A549 (cell line): ENCODE data around the gene SLC18A3.

ENCODE experiments used
- EP300 ChIP-seq, 2 experiments: fragments of >200 bp; sonication (Bioruptor Twin); formaldehyde crosslinking; IDR thresholded peaks; 2 replicates in 1 of 2; 3 replicates in 1 of 2; pipeline ENCODE4 v1.6.1; 2016 to 2017
- JUNB ChIP-seq: fragments of >200 bp; sonication (Bioruptor Twin); formaldehyde crosslinking; IDR thresholded peaks from 2 replicates; pipeline ENCODE4 v1.6.1; 2016
- NR3C1 ChIP-seq: fragments of >200 bp; sonication (Bioruptor Twin); formaldehyde crosslinking; IDR thresholded peaks from 3 replicates; pipeline ENCODE4 v1.6.1; 2017
- RNF2 ChIP-seq: fragments of 200-600 bp; sonication (generic); IDR thresholded peaks from 2 replicates; pipeline ENCODE4 v1.6.1; 2016; ENCODE audit warnings: low read depth, mild to moderate bottlenecking, antibody characterized with exemption, moderate library complexity, borderline replicate concordance
- SMC3 ChIP-seq: fragments of >200 bp; sonication (Bioruptor Twin); formaldehyde crosslinking; IDR thresholded peaks from 3 replicates; pipeline ENCODE4 v1.6.1; 2018; ENCODE audit warnings: inconsistent platforms
- ZC3H11A ChIP-seq: fragments of 450-650 bp; IDR thresholded peaks from 2 replicates; pipeline ENCODE4 v1.6.1; 2014; ENCODE audit warnings: antibody characterized with exemption, mild to moderate bottlenecking
- TF ChIP-seq, protein P1 (sequence below): fragments of >200 bp; sonication (Bioruptor Twin); formaldehyde crosslinking; IDR thresholded peaks from 3 replicates; pipeline ENCODE4 v1.5.1; 2016

DNA sequence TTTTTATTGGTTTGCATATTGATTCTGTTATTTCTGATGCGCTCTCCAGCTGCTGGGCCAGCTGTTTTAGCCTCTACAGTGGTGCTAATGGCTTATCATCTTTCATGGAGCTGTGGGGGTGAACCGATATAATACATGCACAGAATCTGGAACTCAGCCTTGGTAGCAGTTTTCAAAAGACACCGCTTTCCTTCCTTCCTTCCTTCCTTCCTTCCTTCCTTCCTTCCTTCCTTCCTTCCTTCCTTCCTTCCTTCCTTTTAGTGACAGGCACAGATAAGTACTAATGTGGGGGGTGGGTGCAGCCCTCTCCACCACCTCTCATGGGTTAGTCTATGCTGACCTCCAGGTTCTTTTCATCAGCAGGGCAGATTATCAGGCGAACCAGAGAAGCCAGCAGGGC lies 37.4 kb downstream of the SLC18A3 start:
- TF ChIP-seq SMC3 (no peak), RNF2 (no peak), EP300 (IDR thresholded peaks at IDR 0.05) (no peak), JUNB (no peak), NR3C1 (no peak), ZC3H11A (no peak)
- TF ChIP-seq, protein P1, sequence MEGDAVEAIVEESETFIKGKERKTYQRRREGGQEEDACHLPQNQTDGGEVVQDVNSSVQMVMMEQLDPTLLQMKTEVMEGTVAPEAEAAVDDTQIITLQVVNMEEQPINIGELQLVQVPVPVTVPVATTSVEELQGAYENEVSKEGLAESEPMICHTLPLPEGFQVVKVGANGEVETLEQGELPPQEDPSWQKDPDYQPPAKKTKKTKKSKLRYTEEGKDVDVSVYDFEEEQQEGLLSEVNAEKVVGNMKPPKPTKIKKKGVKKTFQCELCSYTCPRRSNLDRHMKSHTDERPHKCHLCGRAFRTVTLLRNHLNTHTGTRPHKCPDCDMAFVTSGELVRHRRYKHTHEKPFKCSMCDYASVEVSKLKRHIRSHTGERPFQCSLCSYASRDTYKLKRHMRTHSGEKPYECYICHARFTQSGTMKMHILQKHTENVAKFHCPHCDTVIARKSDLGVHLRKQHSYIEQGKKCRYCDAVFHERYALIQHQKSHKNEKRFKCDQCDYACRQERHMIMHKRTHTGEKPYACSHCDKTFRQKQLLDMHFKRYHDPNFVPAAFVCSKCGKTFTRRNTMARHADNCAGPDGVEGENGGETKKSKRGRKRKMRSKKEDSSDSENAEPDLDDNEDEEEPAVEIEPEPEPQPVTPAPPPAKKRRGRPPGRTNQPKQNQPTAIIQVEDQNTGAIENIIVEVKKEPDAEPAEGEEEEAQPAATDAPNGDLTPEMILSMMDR: no peak
